ENCODE results near the gene XG.
"Not testable (repeated sequence)": the region's sequence is repeated elsewhere in the genome, so short reads cannot be mapped to it uniquely, and the experiment has no call there.

Gene XG

DNA sequence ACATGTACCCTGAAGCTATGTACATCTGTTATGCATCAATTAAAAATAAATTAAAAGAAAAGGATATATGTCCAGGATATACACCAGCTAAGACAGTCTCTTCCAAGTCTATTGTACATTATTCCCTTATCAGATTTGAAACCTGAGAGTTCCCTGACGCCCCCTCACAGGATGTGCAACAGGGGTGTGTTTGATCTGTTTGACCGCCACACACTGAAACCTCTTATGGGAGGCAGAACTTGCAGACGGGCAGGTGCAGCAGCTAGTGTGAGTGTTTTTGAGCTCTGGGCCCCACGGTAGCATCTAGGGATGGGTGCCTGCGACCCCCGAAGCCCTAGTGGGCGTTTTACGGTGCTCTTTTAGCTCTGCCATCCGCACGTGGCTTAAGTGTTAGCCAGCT, 4.7 kb downstream of the XG start:
- Histone ChIP-seq H3K9me3 (ENCODE audit: control insufficient read depth, low read length) (no peaks in the 10 kb centered on the region), H3K4me1 (ENCODE audit: control insufficient read depth, insufficient read depth, low read length) (no peaks in the 10 kb centered on the region), H3K27me3 (ENCODE audit: control insufficient read depth, insufficient read depth, low read length, poor library complexity, severe bottlenecking) (no peaks in the 10 kb centered on the region), H3K36me3 (ENCODE audit: control insufficient read depth, insufficient read depth, low read length) (no peaks in the 10 kb centered on the region), H3K4me3 (ENCODE audit: insufficient read depth, low read depth, low read length) (no peak overlapping the region), H3K27ac (ENCODE audit: insufficient read depth, low read depth, low read length, poor library complexity, severe bottlenecking) (no peak overlapping the region)
- WGBS, 2 experiments = 93 to 94% methylated on average over 10 of the region's 10 CpGs

DNA sequence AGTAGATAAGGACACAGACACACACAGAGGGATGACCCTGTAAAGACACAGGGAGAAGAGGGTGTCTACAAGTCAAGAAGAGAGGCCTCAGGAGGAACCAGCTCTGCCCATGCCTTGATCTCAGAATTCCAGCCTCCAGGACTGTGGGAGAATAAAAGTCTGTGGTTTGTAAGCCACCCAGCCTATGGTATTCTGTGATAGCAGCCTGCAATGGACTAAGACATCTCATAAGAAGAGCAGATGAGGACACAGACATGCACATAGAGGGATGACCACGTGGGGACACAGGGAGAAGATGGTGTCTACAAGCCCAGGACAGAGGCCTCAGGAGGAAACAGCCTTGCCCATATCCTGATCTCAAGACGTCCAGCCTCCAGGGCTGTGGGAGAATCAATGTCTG, 9.4 kb downstream of the XG start:
- H3K27me3 ChIP-seq (ENCODE audit: control insufficient read depth, insufficient read depth, low read length, poor library complexity, severe bottlenecking) = no peaks in the 10 kb centered on the region
- no peaks in the 10 kb centered on the region for H3K9me3 ChIP-seq (ENCODE audit: control insufficient read depth, low read length)
- no peaks in the 10 kb centered on the region for H3K36me3 ChIP-seq (ENCODE audit: control insufficient read depth, insufficient read depth, low read length)
- 84 to 85% methylated on average over 2 of the region's 2 CpGs for WGBS, 2 experiments
- H3K4me3 ChIP-seq (ENCODE audit: insufficient read depth, low read depth, low read length) = no peak overlapping the region
- H3K4me1 ChIP-seq (ENCODE audit: control insufficient read depth, insufficient read depth, low read length) = no peaks in the 10 kb centered on the region
- no peak overlapping the region for H3K27ac ChIP-seq (ENCODE audit: insufficient read depth, low read depth, low read length, poor library complexity, severe bottlenecking)

DNA sequence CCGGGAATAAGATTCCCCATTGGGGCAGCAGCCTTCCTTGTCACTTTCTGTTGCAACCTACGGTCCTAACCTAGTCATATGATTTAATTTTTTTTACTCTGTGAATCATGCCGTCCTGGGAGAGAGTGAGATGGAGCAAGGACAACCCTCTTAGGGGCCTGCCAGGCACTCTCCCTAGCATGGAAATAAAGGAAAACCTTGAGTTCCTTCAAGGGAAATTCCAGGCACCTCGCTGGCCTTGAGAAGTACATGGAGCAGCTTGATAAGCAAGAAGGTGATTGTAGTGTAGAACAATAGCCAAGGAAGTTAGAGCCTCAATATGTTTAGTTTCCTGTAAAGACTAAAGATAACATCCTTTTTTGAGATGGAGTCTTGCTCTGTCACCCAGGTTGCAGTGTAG, 10.8 kb downstream of the XG start:
- not testable (repeated sequence) for H3K4me1 ChIP-seq (ENCODE audit: control insufficient read depth, insufficient read depth, low read length); H3K27ac ChIP-seq (ENCODE audit: insufficient read depth, low read depth, low read length, poor library complexity, severe bottlenecking); H3K4me3 ChIP-seq (ENCODE audit: insufficient read depth, low read depth, low read length); H3K36me3 ChIP-seq (ENCODE audit: control insufficient read depth, insufficient read depth, low read length); H3K27me3 ChIP-seq (ENCODE audit: control insufficient read depth, insufficient read depth, low read length, poor library complexity, severe bottlenecking); H3K9me3 ChIP-seq (ENCODE audit: control insufficient read depth, low read length)
- 90 to 91% methylated on average over 4 of the region's 4 CpGs for WGBS, 2 experiments

DNA sequence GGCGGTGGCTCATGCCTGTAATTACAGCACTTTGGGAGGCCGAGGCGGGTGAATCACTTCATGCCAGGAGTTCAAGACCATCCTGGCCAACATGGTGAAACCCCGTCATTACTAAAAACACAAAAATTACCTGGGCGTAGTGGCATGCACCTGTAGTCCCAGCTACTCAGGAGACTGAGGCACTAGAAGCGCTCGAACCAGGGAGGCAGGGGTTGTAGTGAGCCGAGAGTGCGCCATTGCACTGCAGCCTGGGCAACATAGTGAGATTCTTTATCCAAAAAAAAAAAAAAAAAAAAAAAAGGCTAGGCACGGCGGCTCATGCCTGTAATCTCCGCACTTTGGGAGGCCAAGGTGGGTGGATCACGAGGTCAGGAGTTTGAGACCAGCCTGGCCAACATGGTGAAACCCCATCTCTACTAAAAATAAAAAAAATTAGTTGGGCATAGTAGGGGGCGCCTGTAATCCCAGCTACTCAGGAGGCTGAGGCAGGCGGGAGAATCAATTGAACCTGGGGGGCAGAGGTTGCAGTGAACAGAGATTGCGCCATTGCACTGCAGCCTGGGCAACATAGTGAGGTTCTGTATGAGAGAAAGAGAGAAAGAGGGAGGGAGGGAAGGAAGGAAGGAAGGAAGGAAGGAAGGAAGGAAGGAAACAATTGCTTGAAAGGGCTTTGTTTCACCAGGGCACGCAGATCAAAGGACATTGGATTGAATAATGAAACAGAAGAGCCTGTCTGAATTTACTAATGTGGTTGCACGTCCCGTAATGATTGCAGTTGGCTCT, 13.1 kb downstream of the XG start:
- not testable (repeated sequence) for H3K36me3 ChIP-seq (ENCODE audit: control insufficient read depth, insufficient read depth, low read length); H3K27me3 ChIP-seq (ENCODE audit: control insufficient read depth, insufficient read depth, low read length, poor library complexity, severe bottlenecking); H3K27ac ChIP-seq (ENCODE audit: insufficient read depth, low read depth, low read length, poor library complexity, severe bottlenecking); H3K9me3 ChIP-seq (ENCODE audit: control insufficient read depth, low read length); H3K4me3 ChIP-seq (ENCODE audit: insufficient read depth, low read depth, low read length); H3K4me1 ChIP-seq (ENCODE audit: control insufficient read depth, insufficient read depth, low read length)
- 88 to 92% methylated on average over 18 to 19 of the region's 19 CpGs for whole genome bisulfite sequencing, 2 experiments

DNA sequence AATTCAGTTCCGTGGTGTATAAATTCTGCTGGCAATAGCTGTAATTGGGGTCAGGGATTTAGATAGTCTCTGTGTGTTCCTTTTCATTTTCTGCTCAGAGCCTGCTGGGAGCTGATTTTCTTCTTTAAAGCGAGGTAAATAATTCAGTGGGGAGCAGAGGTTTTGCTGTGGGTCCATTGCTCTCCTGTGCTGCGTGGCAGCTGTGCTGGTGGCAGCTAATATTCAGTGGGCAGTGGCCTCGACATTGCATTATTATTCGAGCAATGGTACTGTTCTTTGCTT, 13.7 kb downstream of the XG start:
- Histone ChIP-seq H3K9me3 (ENCODE audit: control insufficient read depth, low read length) (no peaks in the 10 kb centered on the region), H3K4me3 (ENCODE audit: insufficient read depth, low read depth, low read length) (no peak overlapping the region), H3K27ac (ENCODE audit: insufficient read depth, low read depth, low read length, poor library complexity, severe bottlenecking) (no peak overlapping the region), H3K27me3 (ENCODE audit: control insufficient read depth, insufficient read depth, low read length, poor library complexity, severe bottlenecking) (no peaks in the 10 kb centered on the region), H3K36me3 (ENCODE audit: control insufficient read depth, insufficient read depth, low read length) (no peaks in the 10 kb centered on the region), H3K4me1 (ENCODE audit: control insufficient read depth, insufficient read depth, low read length) (peaks cover 7% of the 10 kb centered on the region)
- 93 to 94% methylated on average over 5 of the region's 5 CpGs for WGBS, 2 experiments

DNA sequence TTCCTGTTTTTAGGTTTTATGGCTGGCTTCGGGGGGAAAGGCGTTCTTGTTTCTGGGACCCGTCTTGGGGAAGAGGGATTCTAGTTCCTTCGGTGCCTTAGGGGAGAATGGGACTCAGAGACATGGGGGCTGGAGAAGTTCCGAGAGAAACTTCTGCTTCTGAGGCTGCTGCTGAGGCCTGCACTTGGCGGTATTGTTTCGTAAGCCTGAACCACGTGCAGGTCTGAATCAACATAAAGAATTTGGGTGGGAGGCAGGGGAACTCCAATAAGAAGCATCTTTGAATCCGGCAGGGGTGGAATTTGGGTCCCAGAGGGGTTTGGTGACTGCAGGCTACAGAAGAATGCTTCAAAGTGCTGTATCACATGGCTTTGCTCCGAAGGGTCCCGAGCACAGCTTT, 15.1 kb downstream of the XG start:
- peaks cover 7% of the 10 kb centered on the region for H3K4me1 ChIP-seq (ENCODE audit: control insufficient read depth, insufficient read depth, low read length)
- no peaks in the 10 kb centered on the region for H3K9me3 ChIP-seq (ENCODE audit: control insufficient read depth, low read length)
- H3K4me3 ChIP-seq (ENCODE audit: insufficient read depth, low read depth, low read length) = no peak overlapping the region
- H3K27me3 ChIP-seq (ENCODE audit: control insufficient read depth, insufficient read depth, low read length, poor library complexity, severe bottlenecking) = no peaks in the 10 kb centered on the region
- 89 to 90% methylated on average over 11 of the region's 11 CpGs for WGBS, 2 experiments
- H3K27ac ChIP-seq (ENCODE audit: insufficient read depth, low read depth, low read length, poor library complexity, severe bottlenecking) = no peak overlapping the region
- H3K36me3 ChIP-seq (ENCODE audit: control insufficient read depth, insufficient read depth, low read length) = no peaks in the 10 kb centered on the region

DNA sequence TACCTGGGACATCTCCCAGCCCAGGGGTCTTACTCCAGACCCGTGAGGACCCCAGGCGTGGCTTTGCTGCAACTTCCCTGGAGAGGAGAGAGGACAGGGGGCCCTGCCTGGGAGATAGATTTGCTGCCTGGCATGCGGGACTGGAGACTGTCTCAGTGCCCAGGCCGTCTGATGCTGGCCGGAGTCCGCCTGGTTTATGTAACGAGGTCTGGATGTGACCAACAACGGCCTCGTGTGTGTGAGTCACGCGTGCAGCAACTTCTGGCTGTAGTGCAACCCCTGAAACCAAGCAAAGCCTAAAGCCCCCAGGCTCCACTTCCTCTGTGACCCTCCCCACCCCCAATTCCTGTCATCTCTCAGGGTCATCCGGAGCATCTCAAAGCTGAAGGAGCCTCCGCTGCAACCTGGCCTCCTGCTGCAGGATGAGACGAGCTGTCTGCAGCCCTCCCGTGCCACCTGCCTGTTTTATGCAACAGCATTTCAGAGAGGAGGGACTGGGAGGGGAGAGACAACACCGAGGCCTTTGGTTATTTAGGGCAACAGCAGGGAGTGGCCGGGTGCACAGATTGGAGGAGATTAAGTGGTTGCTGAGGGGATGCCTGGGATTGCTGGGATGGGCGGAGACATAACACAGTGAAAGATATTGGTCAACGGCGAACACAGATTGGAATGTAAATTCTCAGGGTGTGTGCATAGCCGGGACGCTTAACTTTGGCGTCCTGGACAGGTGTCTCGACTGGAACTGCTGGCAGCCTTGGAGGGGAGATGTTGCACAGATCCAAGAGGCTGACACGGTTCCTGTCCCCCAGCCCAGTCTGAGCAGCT, 16.0 kb downstream of the XG start:
- Histone ChIP-seq H3K27ac (ENCODE audit: insufficient read depth, low read depth, low read length, poor library complexity, severe bottlenecking) (no peak overlapping the region), H3K27me3 (ENCODE audit: control insufficient read depth, insufficient read depth, low read length, poor library complexity, severe bottlenecking) (no peaks in the 10 kb centered on the region), H3K4me1 (ENCODE audit: control insufficient read depth, insufficient read depth, low read length) (peaks cover 7% of the 10 kb centered on the region), H3K36me3 (ENCODE audit: control insufficient read depth, insufficient read depth, low read length) (no peaks in the 10 kb centered on the region), H3K9me3 (ENCODE audit: control insufficient read depth, low read length) (no peaks in the 10 kb centered on the region), H3K4me3 (ENCODE audit: insufficient read depth, low read depth, low read length) (no peak overlapping the region)
- 80 to 82% methylated on average over 23 to 25 of the region's 25 CpGs for WGBS, 2 experiments

DNA sequence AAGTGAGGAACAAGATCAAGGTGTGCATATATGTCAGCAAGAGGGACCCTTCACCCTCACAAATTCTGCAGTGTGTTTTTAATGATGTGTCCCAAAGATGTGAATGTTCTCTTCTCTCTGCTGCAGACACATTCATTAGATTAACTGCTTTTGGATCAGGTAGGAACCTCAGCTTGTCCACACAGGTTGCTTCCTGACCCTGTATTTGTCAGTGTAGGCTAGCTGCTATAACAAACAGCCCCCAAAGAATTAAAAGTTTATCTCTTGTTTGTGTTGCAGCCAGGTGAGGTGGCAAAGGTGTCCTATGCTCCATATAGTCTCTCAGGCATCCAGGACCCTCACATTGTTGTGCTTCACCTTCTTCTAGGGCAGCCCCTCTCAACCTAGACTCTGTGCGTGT, 17.8 kb downstream of the XG start:
- Histone ChIP-seq H3K27ac (ENCODE audit: insufficient read depth, low read depth, low read length, poor library complexity, severe bottlenecking) (no peak overlapping the region), H3K9me3 (ENCODE audit: control insufficient read depth, low read length) (no peaks in the 10 kb centered on the region), H3K4me1 (ENCODE audit: control insufficient read depth, insufficient read depth, low read length) (peaks cover 7% of the 10 kb centered on the region), H3K27me3 (ENCODE audit: control insufficient read depth, insufficient read depth, low read length, poor library complexity, severe bottlenecking) (no peaks in the 10 kb centered on the region), H3K4me3 (ENCODE audit: insufficient read depth, low read depth, low read length) (no peak overlapping the region), H3K36me3 (ENCODE audit: control insufficient read depth, insufficient read depth, low read length) (no peaks in the 10 kb centered on the region)
- 100% methylated on average over 1 of the region's 1 CpG; no CpG with 5 or more reads in 1 of the 2 experiments for WGBS, 2 experiments

DNA sequence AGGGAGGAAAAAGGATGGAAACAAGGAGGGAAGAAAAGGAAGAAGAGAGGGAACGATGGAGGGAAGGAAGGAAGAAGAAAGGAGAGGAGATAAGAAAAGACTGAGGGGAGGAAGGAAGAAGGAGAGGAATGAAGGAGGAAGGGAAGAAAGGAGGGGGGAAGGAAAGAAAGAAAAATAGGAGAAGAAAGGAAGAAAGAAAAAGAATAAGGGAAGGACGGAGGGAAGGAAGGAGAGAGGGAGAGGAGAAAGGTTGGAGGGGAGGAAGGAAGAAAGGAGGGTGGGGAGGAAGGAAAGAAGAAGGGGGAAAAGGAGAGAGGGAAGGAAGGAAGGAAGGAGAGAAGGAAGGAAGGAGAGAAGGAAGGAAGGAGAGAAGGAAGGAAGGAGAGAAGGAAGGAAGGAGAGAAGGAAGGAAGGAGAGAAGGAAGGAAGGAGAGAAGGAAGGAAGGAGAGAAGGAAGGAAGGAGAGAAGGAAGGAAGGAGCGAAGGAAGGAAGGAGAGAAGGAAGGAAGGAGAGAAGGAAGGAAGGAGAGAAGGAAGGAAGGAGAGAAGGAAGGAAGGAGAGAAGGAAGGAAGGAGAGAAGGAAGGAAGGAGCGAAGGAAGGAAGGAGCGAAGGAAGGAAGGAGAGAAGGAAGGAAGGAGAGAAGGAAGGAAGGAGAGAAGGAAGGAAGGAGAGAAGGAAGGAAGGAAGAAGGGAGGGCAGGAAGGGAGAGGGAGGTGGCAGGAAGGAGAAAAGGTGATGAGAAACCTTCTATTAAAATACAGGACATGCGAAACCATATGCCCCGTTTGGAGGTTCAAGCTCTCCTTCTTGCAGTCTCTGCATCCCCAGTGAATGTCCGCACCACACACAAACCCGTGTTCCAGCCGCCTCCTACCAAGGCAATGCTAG, 21.6 kb downstream of the XG start:
- not testable (repeated sequence) for H3K4me1 ChIP-seq (ENCODE audit: control insufficient read depth, insufficient read depth, low read length); H3K4me3 ChIP-seq (ENCODE audit: insufficient read depth, low read depth, low read length); H3K36me3 ChIP-seq (ENCODE audit: control insufficient read depth, insufficient read depth, low read length); H3K9me3 ChIP-seq (ENCODE audit: control insufficient read depth, low read length); H3K27ac ChIP-seq (ENCODE audit: insufficient read depth, low read depth, low read length, poor library complexity, severe bottlenecking); H3K27me3 ChIP-seq (ENCODE audit: control insufficient read depth, insufficient read depth, low read length, poor library complexity, severe bottlenecking)
- 91 to 93% methylated on average over 8 to 9 of the region's 10 CpGs for WGBS, 2 experiments

DNA sequence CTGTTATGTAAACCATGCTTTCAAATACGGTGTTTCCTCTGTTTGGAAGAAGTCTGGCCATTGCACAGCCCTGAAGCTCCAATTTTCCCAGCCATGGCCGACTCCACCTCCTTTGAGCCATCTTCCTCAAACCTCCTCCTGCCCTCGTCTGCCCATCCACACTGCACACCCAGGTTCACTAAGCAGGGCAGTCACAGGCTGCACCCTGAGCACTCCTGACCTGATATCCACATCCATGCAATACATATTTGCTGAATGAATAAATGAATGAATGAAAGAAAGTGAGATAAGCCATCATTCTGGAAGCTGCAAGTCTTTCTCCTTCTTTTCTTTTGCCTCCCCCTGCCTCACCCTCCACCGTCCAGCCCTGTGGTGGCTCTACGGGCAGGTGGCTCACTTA, 22.2 kb downstream of the XG start:
- H3K4me1 ChIP-seq (ENCODE audit: control insufficient read depth, insufficient read depth, low read length) = no peaks in the 10 kb centered on the region
- no peaks in the 10 kb centered on the region for H3K9me3 ChIP-seq (ENCODE audit: control insufficient read depth, low read length)
- H3K36me3 ChIP-seq (ENCODE audit: control insufficient read depth, insufficient read depth, low read length) = no peaks in the 10 kb centered on the region
- H3K4me3 ChIP-seq (ENCODE audit: insufficient read depth, low read depth, low read length) = no peak overlapping the region
- WGBS, 2 experiments = 89 to 92% methylated on average over 5 of the region's 5 CpGs
- H3K27me3 ChIP-seq (ENCODE audit: control insufficient read depth, insufficient read depth, low read length, poor library complexity, severe bottlenecking) = no peaks in the 10 kb centered on the region
- H3K27ac ChIP-seq (ENCODE audit: insufficient read depth, low read depth, low read length, poor library complexity, severe bottlenecking) = no peak overlapping the region
